H1 (cell line): Measurements from ENCODE around the gene UFC1. TPM values are rescaled to one million over a fixed set of nuclear protein-coding genes. Genes with fewer than 3 reads are reported as not detected.

ENCODE experiments used
- CTBP2 ChIP-seq: IDR thresholded peaks from 2 replicates; pipeline ENCODE4 v1.7.0; 2011; ENCODE audit warnings: borderline replicate concordance, mild to moderate bottlenecking, moderate library complexity, mixed read lengths, low read length; ENCODE audit not compliant: insufficient read depth, insufficient read length
- CTCF ChIP-seq, 3 experiments: IDR thresholded peaks; 1 replicate in 2 of 3; 2 replicates in 1 of 3; pipeline versions ENCODE4 v1.5.1 to v1.6.1; 2011; ENCODE audit warnings: low read length in 3 of 3, mild to moderate bottlenecking in 3 of 3, inconsistent platforms in 2 of 3, low read depth in 1 of 3, moderate library complexity in 1 of 3; ENCODE audit not compliant: insufficient read depth in 1 of 3; ENCODE audit errors: control extremely low read depth in 1 of 3
- E2F6 ChIP-seq: IDR thresholded peaks from 2 replicates; pipeline ENCODE4 v1.6.1; 2012; ENCODE audit warnings: inconsistent platforms
- HDAC2 ChIP-seq, 2 experiments: fragments of 300-600 bp in 1 of 2; sonication (generic) in 1 of 2; IDR thresholded peaks; 2 replicates each; pipeline ENCODE4 v1.6.1; 2011 to 2012; ENCODE audit warnings: low read depth in 2 of 2, low read length in 2 of 2, mild to moderate bottlenecking in 2 of 2, moderate library complexity in 2 of 2, borderline replicate concordance in 1 of 2, inconsistent platforms in 1 of 2
- JUN ChIP-seq: IDR thresholded peaks from 2 replicates; pipeline ENCODE4 v1.6.1; 2011; ENCODE audit warnings: low read depth, mild to moderate bottlenecking, improper control_type of control experiment, low read length
- TBP ChIP-seq: IDR thresholded peaks from 2 replicates; pipeline ENCODE4 v1.6.1; 2011; ENCODE audit warnings: low read depth, low read length, improper control_type of control experiment
- polyA plus RNA-seq, 7 experiments: library from polyadenylated mRNA; depleted of rRNA in 3 of 7; stranded (reverse) in 5 of 7; unstranded in 2 of 7; fragments of >200 nt in 5 of 7; fragments of 200-250 nt in 2 of 7; gene quantifications; 1 replicate in 5 of 7; 2 replicates in 1 of 7; 4 replicates in 1 of 7; pipeline versions ENCODE4 v1.2.1 to v1.2.3, GENCODE V29; 2011 to 2013; ENCODE audit warnings: missing spikeins in 2 of 7, mixed read lengths in 2 of 7
- total RNA-seq: library from RNA; stranded (reverse); fragmentation: NEBNext Ultra II Directional; extraction: Animal tissue kit (Norgen Biotek cat#: 25700); gene quantifications from 2 replicates; pipeline ENCODE4 v1.2.1, GENCODE V29; 2021

The UFC1 gene
- total and polyA plus RNA-seq, 2 of the 8 experiments (the other 6 are each of a cell fraction or from before 2014, with no cell fraction given): 67.8 to 102 TPM

GRCh38 chr1:161127649-161128048 is 26.1 kb upstream of the UFC1 start (continued):
- TF ChIP-seq CTCF (IDR thresholded peaks at IDR 0.05; ENCODE audit: control extremely low read depth in 1 of 3, insufficient read depth in 1 of 3, low read depth in 1 of 3, low read length in 3 of 3) (no peak), JUN (no peak), TBP (no peak), E2F6 (no peak), CTBP2 (no peak), HDAC2 (IDR thresholded peaks at IDR 0.05; ENCODE audit: borderline replicate concordance in 1 of 2, low read depth in 2 of 2, low read length in 2 of 2) (no peak)
